ENCODE results near the gene TBXA2R.

TBXA2R gene

GRCh38 chr19:3578390-3578789 lies 28.3 kb downstream of the TBXA2R start:
- no peaks in the 10 kb centered on the region for H3K27me3 ChIP-seq (ENCODE audit: control insufficient read depth, insufficient read depth, low read length)
- H3K27ac ChIP-seq (ENCODE audit: low read length), result no peak overlapping the region
- no peak overlapping the region for H3K4me3 ChIP-seq (ENCODE audit: low read length)
- no peak overlapping the region for H3K9ac ChIP-seq (ENCODE audit: low read length)
- H3K4me1 ChIP-seq (ENCODE audit: control insufficient read depth, low read depth, low read length), result peaks cover 6% of the 10 kb centered on the region
- H3K36me3 ChIP-seq (ENCODE audit: control insufficient read depth, low read depth, low read length), result no peaks in the 10 kb centered on the region
- no peaks in the 10 kb centered on the region for H3K9me3 ChIP-seq (ENCODE audit: control insufficient read depth, low read depth, low read length)

GRCh38 chr19:3577723-3578344 lies 28.8 kb downstream of the TBXA2R start:
- Histone ChIP-seq H3K27me3 (ENCODE audit: control insufficient read depth, insufficient read depth, low read length) (no peaks in the 10 kb centered on the region), H3K36me3 (ENCODE audit: control insufficient read depth, low read depth, low read length) (no peaks in the 10 kb centered on the region), H3K4me1 (ENCODE audit: control insufficient read depth, low read depth, low read length) (peaks cover 6% of the 10 kb centered on the region), H3K27ac (ENCODE audit: low read length) (no peak overlapping the region), H3K9me3 (ENCODE audit: control insufficient read depth, low read depth, low read length) (no peaks in the 10 kb centered on the region), H3K4me3 (ENCODE audit: low read length) (no peak overlapping the region), H3K9ac (ENCODE audit: low read length) (no peak overlapping the region)

DNA sequence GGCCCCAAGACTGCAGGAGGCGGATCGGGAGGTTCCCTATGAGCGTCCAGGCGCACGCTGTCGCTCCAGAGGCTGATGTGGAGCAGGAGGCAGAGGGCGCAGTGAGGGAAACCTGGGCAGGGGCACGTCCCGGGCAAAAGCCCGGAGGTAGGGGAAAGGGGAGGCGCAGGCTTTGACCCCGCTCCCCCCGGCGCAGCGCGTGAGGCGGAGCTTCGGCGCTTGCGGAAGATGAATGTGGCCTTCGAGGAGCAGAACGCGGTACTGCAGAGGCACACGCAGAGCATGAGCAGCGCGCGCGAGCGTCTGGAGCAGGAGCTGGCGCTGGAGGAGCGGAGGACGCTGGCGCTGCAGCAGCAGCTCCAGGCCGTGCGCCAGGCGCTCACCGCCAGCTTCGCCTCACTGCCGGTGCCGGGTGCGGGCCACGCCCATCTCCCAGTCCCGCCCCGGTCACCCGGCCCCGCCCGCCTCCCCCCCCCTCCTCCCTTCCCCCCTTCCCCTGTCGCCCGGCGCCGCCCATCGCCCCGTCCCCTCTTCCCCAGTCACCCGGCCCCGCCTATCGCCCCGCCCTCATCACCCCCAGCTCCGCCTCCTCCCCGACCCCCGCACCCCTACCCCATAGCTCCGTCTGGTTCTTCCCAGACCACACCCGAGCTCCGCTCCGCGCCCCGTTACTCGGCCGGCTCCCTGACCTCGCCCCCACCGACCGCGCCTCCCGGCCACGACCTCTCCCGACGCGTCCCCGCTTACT lies 29.8 kb downstream of the TBXA2R start:
- peak overlapping the region; percentile 53 for H3K4me3 ChIP-seq (ENCODE audit: low read length)
- H3K36me3 ChIP-seq (ENCODE audit: control insufficient read depth, low read depth, low read length), result no peaks in the 10 kb centered on the region
- H3K27me3 ChIP-seq (ENCODE audit: control insufficient read depth, insufficient read depth, low read length), result no peaks in the 10 kb centered on the region
- H3K4me1 ChIP-seq (ENCODE audit: control insufficient read depth, low read depth, low read length), result peaks cover 10% of the 10 kb centered on the region
- no peak overlapping the region for H3K9ac ChIP-seq (ENCODE audit: low read length)
- no peaks in the 10 kb centered on the region for H3K9me3 ChIP-seq (ENCODE audit: control insufficient read depth, low read depth, low read length)
- no peak overlapping the region for H3K27ac ChIP-seq (ENCODE audit: low read length)

- Histone ChIP-seq H3K4me3 (ENCODE audit: low read length) (peak overlapping the region; percentile 53), H3K9ac (ENCODE audit: low read length) (no peak overlapping the region), H3K36me3 (ENCODE audit: control insufficient read depth, low read depth, low read length) (no peaks in the 10 kb centered on the region), H3K27ac (ENCODE audit: low read length) (no peak overlapping the region), H3K4me1 (ENCODE audit: control insufficient read depth, low read depth, low read length) (peaks cover 10% of the 10 kb centered on the region), H3K9me3 (ENCODE audit: control insufficient read depth, low read depth, low read length) (no peaks in the 10 kb centered on the region), H3K27me3 (ENCODE audit: control insufficient read depth, insufficient read depth, low read length) (no peaks in the 10 kb centered on the region)
Measured at GRCh38 chr19:3575949-3576673, 30.6 kb downstream of the TBXA2R start.

GRCh38 chr19:3575260-3575741 lies 31.4 kb downstream of the TBXA2R start:
- Histone ChIP-seq H3K9me3 (ENCODE audit: control insufficient read depth, low read depth, low read length) (no peaks in the 10 kb centered on the region), H3K4me1 (ENCODE audit: control insufficient read depth, low read depth, low read length) (peaks cover 10% of the 10 kb centered on the region), H3K27me3 (ENCODE audit: control insufficient read depth, insufficient read depth, low read length) (no peaks in the 10 kb centered on the region), H3K27ac (ENCODE audit: low read length) (no peak overlapping the region), H3K36me3 (ENCODE audit: control insufficient read depth, low read depth, low read length) (no peaks in the 10 kb centered on the region), H3K4me3 (ENCODE audit: low read length) (no peak overlapping the region), H3K9ac (ENCODE audit: low read length) (no peak overlapping the region)

DNA sequence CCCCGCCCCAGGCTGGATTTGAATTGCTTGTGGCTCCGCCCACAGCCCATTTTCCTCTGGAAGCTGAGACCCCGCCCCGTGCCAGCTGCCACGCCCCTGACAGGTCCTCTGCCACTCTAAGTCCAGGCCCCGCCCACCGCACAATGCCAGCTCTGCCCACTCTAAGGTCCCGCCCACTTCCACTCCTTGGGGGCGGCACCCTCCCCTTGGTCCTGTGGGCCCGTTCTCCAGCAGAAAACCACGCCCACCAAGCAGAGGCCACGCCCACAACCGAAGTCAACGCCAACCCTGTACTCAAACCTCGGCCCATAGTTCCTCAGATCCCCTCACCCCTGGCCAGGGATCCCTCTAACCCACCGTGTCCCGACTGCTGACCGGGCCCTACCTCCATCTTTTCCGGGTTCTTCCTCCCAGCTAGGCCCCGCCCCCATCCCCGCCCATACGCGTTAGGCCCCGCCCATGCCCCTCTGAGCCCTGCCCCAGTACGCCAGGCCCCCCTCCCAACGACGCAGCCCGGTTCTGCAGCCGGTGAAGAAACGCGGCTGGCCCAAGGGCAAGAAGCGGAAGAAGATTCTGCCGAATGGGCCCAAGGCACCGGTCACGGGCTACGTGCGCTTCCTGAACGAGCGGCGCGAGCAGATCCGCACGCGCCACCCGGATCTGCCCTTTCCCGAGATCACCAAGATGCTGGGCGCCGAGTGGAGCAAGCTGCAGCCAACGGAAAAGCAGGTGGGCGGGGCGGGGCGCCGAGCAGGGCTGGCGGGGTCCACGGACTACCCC lies 32.6 kb downstream of the TBXA2R start:
- Histone ChIP-seq H3K4me3 (ENCODE audit: low read length) (peak overlapping the region; percentile 83), H3K9ac (ENCODE audit: low read length) (no peak overlapping the region), H3K9me3 (ENCODE audit: control insufficient read depth, low read depth, low read length) (no peaks in the 10 kb centered on the region), H3K4me1 (ENCODE audit: control insufficient read depth, low read depth, low read length) (peaks cover 10% of the 10 kb centered on the region), H3K27ac (ENCODE audit: low read length) (no peak overlapping the region), H3K27me3 (ENCODE audit: control insufficient read depth, insufficient read depth, low read length) (no peaks in the 10 kb centered on the region), H3K36me3 (ENCODE audit: control insufficient read depth, low read depth, low read length) (no peaks in the 10 kb centered on the region)

GRCh38 chr19:3573162-3573857 lies 33.4 kb downstream of the TBXA2R start:
- Histone ChIP-seq H3K36me3 (ENCODE audit: control insufficient read depth, low read depth, low read length) (no peaks in the 10 kb centered on the region), H3K27me3 (ENCODE audit: control insufficient read depth, insufficient read depth, low read length) (no peaks in the 10 kb centered on the region), H3K4me3 (ENCODE audit: low read length) (peak overlapping the region; percentile 83), H3K9me3 (ENCODE audit: control insufficient read depth, low read depth, low read length) (no peaks in the 10 kb centered on the region), H3K9ac (ENCODE audit: low read length) (peak overlapping the region; percentile 62), H3K4me1 (ENCODE audit: control insufficient read depth, low read depth, low read length) (peaks cover 10% of the 10 kb centered on the region), H3K27ac (ENCODE audit: low read length) (no peak overlapping the region)

- Histone ChIP-seq H3K4me1 (ENCODE audit: control insufficient read depth, low read depth, low read length) (peaks cover 10% of the 10 kb centered on the region), H3K9ac (ENCODE audit: low read length) (peak within 1 kb of the TSS; percentile 62), H3K27ac (ENCODE audit: low read length) (no peak within 1 kb of the TSS)
Measured at GRCh38 chr19:3572855-3573161, 33.9 kb downstream of the TBXA2R start, which contains the start of gene HMG20B. Gene HMG20B (plus strand): TSS chr19:3572944. CDS start chr19:3573310, 366 bp downstream.

GRCh38 chr19:3572132-3572854 lies 34.4 kb downstream of the TBXA2R start:
- peak overlapping the region; percentile 49 for H3K4me3 ChIP-seq (ENCODE audit: low read length)
- H3K4me1 ChIP-seq (ENCODE audit: control insufficient read depth, low read depth, low read length), result peaks cover 10% of the 10 kb centered on the region
- no peaks in the 10 kb centered on the region for H3K27me3 ChIP-seq (ENCODE audit: control insufficient read depth, insufficient read depth, low read length)
- no peaks in the 10 kb centered on the region for H3K36me3 ChIP-seq (ENCODE audit: control insufficient read depth, low read depth, low read length)
- no peaks in the 10 kb centered on the region for H3K9me3 ChIP-seq (ENCODE audit: control insufficient read depth, low read depth, low read length)
- H3K9ac ChIP-seq (ENCODE audit: low read length), result no peak overlapping the region
- no peak overlapping the region for H3K27ac ChIP-seq (ENCODE audit: low read length)

More at GRCh38 chr19:3572855-3573161, 33.9 kb downstream of the TBXA2R start, which contains the start of gene HMG20B:
- peak within 1 kb of the TSS; percentile 83 for H3K4me3 ChIP-seq (ENCODE audit: low read length)
- no peaks in the 10 kb centered on the region for H3K27me3 ChIP-seq (ENCODE audit: control insufficient read depth, insufficient read depth, low read length)
- H3K9me3 ChIP-seq (ENCODE audit: control insufficient read depth, low read depth, low read length), result no peaks in the 10 kb centered on the region
- H3K36me3 ChIP-seq (ENCODE audit: control insufficient read depth, low read depth, low read length), result no peaks in the 10 kb centered on the region

DNA sequence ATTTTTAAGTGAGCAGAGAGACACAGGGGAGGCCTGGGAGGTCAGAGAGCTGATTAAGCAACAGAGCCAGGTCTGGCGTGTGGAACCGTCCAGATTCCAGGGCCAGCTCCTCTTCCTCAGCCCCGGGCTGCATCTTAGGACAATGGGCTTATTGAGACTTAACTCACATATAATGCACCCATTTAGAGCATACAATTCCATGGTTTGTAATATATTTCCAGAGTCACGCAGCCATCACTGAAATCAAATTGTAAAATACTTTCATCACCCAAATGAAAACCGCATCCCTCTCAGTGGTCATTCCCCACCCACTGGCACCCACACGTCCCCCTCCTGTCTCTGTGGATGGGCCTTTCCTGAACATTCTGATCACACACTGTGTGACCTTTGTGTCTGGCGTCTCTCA lies 36.1 kb downstream of the TBXA2R start:
- Histone ChIP-seq H3K4me1 (ENCODE audit: control insufficient read depth, low read depth, low read length) (peaks cover 4% of the 10 kb centered on the region), H3K27ac (ENCODE audit: low read length) (no peak overlapping the region), H3K36me3 (ENCODE audit: control insufficient read depth, low read depth, low read length) (no peaks in the 10 kb centered on the region), H3K9me3 (ENCODE audit: control insufficient read depth, low read depth, low read length) (no peaks in the 10 kb centered on the region), H3K9ac (ENCODE audit: low read length) (no peak overlapping the region), H3K4me3 (ENCODE audit: low read length) (no peak overlapping the region), H3K27me3 (ENCODE audit: control insufficient read depth, insufficient read depth, low read length) (no peaks in the 10 kb centered on the region)

Data from iPS-18a (cell line).